Measurements from ENCODE around the gene MLLT3. TPM values are rescaled to one million over a fixed set of nuclear protein-coding genes. Genes with fewer than 3 reads are reported as not detected.

Gene MLLT3
- total RNA-seq, 2 donors from 2014 or later: 37.2 to 47.1 TPM

DNA sequence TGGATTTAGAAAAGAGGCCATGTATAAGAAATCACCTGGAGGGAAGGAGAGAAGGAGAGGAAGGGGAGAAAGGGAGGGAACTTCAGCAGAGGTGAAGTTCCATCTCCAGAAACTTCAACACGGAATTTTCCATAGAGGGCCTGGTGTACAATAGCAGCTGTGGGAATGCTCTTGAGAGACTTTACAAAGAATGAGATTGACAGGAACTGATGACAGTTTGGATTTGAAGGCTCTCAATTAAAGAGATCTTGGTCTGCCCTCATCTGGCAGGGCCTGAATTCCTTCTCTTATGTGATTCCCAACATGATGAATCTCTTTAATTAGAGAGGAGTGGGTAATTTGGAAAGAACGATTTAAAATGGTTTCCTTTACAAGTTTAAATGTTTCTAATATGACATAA is 143.5 kb downstream of the MLLT3 start:
- ATAC-seq: no peak
- H3K9me3 ChIP-seq (ENCODE audit: control insufficient read depth, low read length, poor library complexity, severe bottlenecking): no peaks in the 10 kb centered on the region
- H3K4me3 Mint-ChIP-seq: no peak overlapping the region
- H3K36me3 Mint-ChIP-seq (ENCODE audit: low read depth): no peaks in the 10 kb centered on the region
- DNase-seq: no peak
- H3K27me3 Mint-ChIP-seq: no peaks in the 10 kb centered on the region
- peaks cover 33% of the 10 kb centered on the region for H3K4me1 Mint-ChIP-seq
- H3K27ac Mint-ChIP-seq: peak overlapping the region; percentile 83

DNA sequence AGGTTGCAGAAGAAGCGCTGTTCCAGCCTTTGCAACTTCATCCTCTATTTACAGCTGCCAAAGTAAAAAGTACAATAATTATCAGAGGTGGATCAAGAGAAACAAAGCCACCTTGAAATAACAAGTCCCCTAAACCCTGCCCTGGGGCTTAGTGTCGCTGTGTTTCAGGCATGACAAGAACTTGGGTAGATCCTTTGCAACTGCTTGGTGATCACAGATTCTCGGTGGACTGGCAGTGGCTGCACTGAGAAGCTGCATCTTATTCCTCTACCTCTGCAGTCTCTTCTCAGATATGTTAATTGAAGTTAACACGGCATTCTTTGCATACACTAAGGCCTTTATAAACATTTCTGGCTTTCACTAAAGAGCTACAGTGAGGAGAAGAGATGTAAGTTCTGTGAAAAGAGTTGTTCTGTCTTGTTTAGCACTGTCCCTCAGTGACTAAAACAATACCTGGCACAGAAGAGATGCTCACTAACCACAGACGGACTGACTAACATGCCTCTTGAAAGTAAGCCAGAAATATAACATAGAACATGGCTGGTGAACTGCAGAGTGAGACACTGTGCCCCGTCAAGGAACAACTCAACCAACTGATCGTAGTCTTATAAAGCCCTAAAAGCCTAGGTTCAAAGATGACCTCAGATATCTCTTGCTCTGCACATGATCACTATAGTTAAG is 144.2 kb downstream of the MLLT3 start:
- Mint-ChIP-seq H3K4me1 (peaks cover 34% of the 10 kb centered on the region), H3K27ac (peak overlapping the region; percentile 83), H3K4me3 (no peak overlapping the region), H3K36me3 (ENCODE audit: low read depth) (no peaks in the 10 kb centered on the region), H3K27me3 (no peaks in the 10 kb centered on the region)
- DNase-seq (no peak), ATAC-seq (no peak)
- no peaks in the 10 kb centered on the region for H3K9me3 ChIP-seq (ENCODE audit: control insufficient read depth, low read length, poor library complexity, severe bottlenecking)

DNA sequence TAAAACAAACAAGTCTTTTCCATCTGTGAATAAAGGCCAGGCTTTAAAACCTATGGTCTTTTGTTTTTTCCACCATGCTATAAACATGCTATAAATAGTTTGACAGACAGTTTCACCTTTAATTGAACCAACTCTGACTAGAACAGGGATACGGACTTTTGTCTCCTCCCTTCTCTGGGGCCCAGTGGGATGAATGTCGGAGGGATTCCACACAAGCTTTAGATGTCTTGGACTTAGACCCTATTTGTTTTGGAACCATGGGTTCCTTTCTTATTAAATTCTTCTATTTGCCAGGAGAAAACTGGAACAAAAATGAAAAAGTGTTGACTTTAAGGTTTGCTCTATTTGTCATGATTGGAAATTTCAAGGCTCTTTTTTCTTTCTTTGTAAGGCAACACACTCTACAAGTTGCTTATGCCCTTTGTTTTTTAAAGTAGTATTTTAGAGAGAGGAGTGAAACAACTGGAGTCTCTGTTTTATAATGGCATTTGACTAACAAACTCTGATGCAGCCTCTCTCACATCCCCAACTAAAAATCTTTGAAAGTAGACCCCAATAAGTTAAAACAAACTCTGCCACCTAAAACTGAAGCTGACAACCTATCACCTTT is 145.3 kb downstream of the MLLT3 start:
- Mint-ChIP-seq H3K36me3 (ENCODE audit: low read depth) (no peaks in the 10 kb centered on the region), H3K27ac (no peak overlapping the region), H3K4me1 (peaks cover 29% of the 10 kb centered on the region), H3K27me3 (no peaks in the 10 kb centered on the region), H3K4me3 (no peak overlapping the region)
- ATAC-seq (no peak), DNase-seq (no peak)
- H3K9me3 ChIP-seq (ENCODE audit: control insufficient read depth, low read length, poor library complexity, severe bottlenecking): no peaks in the 10 kb centered on the region

DNA sequence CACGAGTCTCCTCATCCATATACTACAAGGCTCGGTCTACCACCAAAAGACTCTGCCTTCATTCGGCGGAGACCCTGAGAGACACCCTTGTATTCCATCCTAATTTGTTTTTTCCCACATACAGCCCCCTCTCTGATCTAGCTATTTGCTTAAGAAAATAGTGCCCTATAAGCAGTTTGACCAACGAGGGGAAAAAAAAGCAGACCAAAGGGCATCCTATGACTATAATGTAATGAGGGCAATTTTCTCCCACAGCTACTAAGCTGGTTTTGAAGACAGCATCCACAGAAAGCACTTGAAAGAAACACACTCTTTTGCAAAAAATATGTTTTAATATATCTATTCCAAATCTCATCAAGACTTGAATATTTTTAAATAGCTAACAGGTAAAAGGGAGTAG is 147.8 kb downstream of the MLLT3 start:
- peaks cover 29% of the 10 kb centered on the region for H3K4me1 Mint-ChIP-seq
- DNase-seq (no peak), ATAC-seq (no peak)
- no peaks in the 10 kb centered on the region for H3K36me3 Mint-ChIP-seq (ENCODE audit: low read depth)
- no peaks in the 10 kb centered on the region for H3K9me3 ChIP-seq (ENCODE audit: control insufficient read depth, low read length, poor library complexity, severe bottlenecking)
- H3K4me3 Mint-ChIP-seq: no peak overlapping the region
- H3K27ac Mint-ChIP-seq: no peak overlapping the region
- H3K27me3 Mint-ChIP-seq: no peaks in the 10 kb centered on the region

DNA sequence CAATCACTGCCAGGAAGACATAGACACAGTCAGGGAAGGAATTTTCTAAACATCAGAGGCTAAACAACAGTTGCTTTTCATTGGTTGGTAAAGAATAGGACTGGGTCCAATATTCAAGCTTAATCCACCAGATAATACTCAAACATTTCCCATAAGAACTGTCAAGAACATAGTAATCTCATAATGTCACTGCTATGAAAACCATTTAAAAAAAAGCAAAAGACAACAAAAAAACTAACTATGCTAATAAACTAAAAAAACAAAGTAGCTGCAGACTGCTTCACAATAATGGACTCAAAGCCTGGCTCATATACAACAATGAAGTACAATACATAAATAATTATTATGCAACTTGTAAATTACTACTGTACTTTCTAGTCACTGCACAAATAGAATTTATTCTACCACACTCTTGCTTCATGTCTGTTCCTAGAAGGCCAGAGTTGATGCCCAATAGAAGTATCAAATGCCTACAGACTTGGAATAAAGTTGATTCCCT is 148.7 kb downstream of the MLLT3 start:
- Mint-ChIP-seq H3K4me3 (no peak overlapping the region), H3K27me3 (no peaks in the 10 kb centered on the region), H3K36me3 (ENCODE audit: low read depth) (no peaks in the 10 kb centered on the region), H3K27ac (no peak overlapping the region), H3K4me1 (peaks cover 23% of the 10 kb centered on the region)
- no peaks in the 10 kb centered on the region for H3K9me3 ChIP-seq (ENCODE audit: control insufficient read depth, low read length, poor library complexity, severe bottlenecking)
- DNase-seq (no peak), ATAC-seq (no peak)

DNA sequence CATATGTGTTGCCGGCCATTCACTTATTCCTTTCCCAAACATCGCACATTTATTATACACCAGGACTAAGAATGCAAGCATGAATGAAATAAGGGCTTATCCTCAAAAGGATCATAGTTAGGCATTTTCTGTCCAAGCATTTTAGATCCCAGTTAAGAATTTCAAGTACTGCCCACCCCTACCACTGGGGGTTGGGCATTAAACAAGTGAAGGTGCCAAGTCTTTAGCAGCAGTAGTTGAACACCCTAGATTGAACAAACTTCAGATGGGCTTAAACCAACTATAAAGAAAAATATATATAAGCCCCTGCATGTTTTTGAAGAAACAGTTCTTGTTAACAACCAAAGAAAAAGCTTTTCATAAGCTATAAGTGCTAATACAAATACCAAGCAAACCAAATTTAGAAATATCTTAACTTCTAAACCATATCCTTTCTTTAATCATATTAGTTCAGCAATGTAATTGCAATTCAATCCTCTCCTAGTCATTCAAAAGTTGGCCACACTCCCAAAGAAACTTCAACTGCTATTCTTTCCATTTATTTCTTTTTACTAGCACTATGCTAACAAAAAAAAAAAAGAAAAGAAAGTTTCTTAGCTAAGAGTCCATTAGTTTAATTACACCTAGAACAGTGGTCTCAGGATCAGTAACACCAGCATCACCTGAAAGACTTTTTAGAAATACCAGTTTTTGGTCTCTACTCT is 149.8 kb downstream of the MLLT3 start:
- no peaks in the 10 kb centered on the region for H3K9me3 ChIP-seq (ENCODE audit: control insufficient read depth, low read length, poor library complexity, severe bottlenecking)
- no peaks in the 10 kb centered on the region for H3K36me3 Mint-ChIP-seq (ENCODE audit: low read depth)
- DNase-seq (no peak), ATAC-seq (no peak)
- H3K27ac Mint-ChIP-seq: no peak overlapping the region
- H3K4me1 Mint-ChIP-seq: peaks cover 18% of the 10 kb centered on the region
- no peak overlapping the region for H3K4me3 Mint-ChIP-seq
- H3K27me3 Mint-ChIP-seq: no peaks in the 10 kb centered on the region

DNA sequence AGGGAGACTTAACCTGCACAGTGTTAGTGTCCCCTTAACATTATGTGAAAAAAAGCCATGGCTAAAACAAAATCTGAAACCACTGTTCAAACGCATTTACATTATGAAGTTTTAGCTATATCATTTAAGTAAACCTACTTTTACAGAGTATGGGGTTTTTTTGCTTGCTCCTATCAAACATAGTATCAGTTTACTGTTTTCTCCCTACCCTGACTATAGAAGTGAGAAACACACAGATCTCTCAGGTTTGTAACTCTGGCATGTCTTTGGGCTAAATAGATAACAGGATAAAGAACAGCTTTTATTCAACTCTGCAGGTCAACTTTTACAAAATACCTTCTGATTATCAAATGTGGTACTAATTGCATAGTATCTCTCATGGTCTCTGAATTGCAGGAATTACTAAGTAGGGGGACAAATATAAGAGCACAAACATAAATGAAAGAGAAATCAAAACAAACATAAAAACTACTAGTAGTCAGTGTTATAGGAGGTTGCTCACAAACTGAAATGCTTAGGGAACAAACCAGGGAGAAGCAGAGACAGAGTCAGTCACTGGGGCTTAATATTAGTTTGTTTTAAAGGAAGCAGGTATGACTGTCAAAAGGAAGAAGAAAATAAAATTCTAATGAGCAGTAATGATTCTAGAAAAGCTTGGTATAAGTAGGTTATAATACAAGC is 155.8 kb downstream of the MLLT3 start:
- no peaks in the 10 kb centered on the region for H3K27me3 Mint-ChIP-seq
- no peak for ATAC-seq
- no peak overlapping the region for H3K4me3 Mint-ChIP-seq
- H3K9me3 ChIP-seq (ENCODE audit: control insufficient read depth, low read length, poor library complexity, severe bottlenecking): no peaks in the 10 kb centered on the region
- peaks cover 27% of the 10 kb centered on the region for H3K4me1 Mint-ChIP-seq
- H3K36me3 Mint-ChIP-seq (ENCODE audit: low read depth): no peaks in the 10 kb centered on the region
- no peak for DNase-seq
- no peak overlapping the region for H3K27ac Mint-ChIP-seq

DNA sequence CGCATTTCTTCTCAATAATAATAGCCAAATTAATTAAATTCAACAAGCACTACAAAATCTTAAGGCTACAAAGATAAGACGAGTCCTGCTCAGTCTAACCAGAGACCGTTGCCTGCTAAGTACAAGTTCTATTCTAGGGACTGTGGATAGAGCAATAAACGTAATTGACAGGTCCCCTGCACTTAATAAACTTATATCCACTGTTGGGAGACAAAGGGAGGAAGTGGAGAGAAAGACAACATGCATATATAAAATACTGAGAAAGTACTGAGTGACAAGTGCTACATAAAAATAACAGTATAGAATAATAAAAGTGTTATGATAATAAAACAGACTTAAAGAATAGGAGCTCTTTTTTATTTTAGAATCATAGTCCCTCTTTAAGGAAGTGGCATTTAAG is 158.1 kb downstream of the MLLT3 start:
- no peak for ATAC-seq

DNA sequence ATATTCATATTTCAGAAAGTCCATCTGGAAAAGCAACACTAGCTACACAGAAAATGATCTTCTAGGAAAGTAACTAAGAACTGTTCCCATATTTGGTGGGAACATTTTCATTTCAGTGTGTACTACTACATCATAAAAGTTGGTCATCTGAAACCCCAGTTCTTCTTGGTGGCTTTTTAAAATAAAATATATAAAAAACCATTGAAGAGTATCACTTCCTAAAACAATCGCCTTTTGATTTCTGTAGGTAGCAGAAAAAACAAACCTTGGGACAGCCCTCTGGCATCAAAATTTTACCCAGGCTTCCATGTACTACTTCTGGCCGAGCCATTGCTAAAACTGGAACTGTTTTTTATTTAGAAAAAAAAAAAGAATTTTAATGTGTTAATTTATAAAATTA is 158.5 kb downstream of the MLLT3 start:
- Mint-ChIP-seq H3K4me3 (no peak overlapping the region), H3K27ac (no peak overlapping the region), H3K4me1 (peaks cover 32% of the 10 kb centered on the region), H3K27me3 (no peaks in the 10 kb centered on the region), H3K36me3 (ENCODE audit: low read depth) (no peaks in the 10 kb centered on the region)
- no peaks in the 10 kb centered on the region for H3K9me3 ChIP-seq (ENCODE audit: control insufficient read depth, low read length, poor library complexity, severe bottlenecking)
- DNase-seq (no peak), ATAC-seq (no peak)

More for the DNA sequence above, 158.1 kb downstream of the MLLT3 start:
- no peak for DNase-seq
- Mint-ChIP-seq H3K4me3 (no peak overlapping the region), H3K27me3 (no peaks in the 10 kb centered on the region), H3K36me3 (ENCODE audit: low read depth) (no peaks in the 10 kb centered on the region), H3K27ac (no peak overlapping the region), H3K4me1 (peaks cover 30% of the 10 kb centered on the region)
- no peaks in the 10 kb centered on the region for H3K9me3 ChIP-seq (ENCODE audit: control insufficient read depth, low read length, poor library complexity, severe bottlenecking)

DNA sequence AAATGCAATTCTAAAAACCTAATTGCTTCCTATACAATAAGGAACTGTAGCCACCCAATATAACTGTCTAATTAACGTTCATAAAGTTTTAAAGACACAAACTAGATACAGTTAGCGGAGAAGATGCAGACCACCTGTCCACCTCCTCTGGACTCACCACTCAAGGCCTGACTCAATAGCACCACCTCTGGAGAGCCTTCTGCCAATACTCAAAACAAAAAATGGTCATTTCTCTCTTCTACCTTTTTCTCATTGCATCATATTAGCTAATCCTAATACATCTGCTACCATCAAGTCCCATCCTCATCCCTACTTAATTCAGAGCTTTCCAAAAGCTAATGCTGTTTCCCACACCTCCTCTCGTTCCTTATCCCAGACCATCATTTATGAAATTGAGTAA is 159.9 kb downstream of the MLLT3 start:
- ATAC-seq: no peak
- H3K4me1 Mint-ChIP-seq: peaks cover 36% of the 10 kb centered on the region
- no peak overlapping the region for H3K4me3 Mint-ChIP-seq
- no peak overlapping the region for H3K27ac Mint-ChIP-seq
- H3K9me3 ChIP-seq (ENCODE audit: control insufficient read depth, low read length, poor library complexity, severe bottlenecking): no peaks in the 10 kb centered on the region
- no peak for DNase-seq
- H3K36me3 Mint-ChIP-seq (ENCODE audit: low read depth): peaks cover 2% of the 10 kb centered on the region
- no peaks in the 10 kb centered on the region for H3K27me3 Mint-ChIP-seq

DNA sequence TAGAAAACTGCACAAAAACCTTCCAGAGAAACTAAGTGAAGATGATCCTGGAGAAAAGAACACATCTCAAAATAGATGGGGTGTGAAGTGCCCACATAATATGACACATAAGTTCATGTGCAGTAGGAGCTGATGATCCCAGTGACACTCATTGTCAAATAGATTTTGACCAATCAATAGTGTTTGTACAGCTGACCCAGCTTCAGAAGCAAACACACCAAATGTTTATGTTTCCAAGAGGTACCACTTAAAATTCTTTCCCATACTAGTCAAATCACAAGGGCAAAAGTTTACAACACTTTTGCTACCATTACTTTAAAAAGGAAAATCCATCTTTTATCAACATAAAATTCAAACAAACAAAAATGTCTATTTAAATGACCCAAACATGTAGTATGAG is 175.0 kb downstream of the MLLT3 start:
- Mint-ChIP-seq H3K4me1 (peaks cover 5% of the 10 kb centered on the region), H3K4me3 (no peak overlapping the region)
- DNase-seq: no peak

DNA sequence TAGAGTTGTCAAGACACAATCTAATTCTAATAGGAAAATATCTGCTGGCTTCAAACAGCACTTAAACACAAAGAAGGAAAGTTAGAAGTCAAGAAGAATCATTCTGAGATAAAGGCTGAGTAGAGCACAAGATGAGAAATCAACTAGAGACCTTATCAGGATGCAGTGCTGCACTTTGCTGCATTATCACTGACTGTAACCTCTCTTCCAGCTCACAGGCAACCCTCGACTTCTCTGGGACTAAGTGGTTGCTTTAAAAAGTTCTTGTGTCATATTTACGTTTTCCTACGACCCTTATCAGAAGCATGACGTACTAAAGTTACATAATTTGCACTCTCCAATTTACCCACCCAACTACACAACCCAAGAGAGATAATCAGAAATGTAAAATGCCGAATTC is 176.1 kb downstream of the MLLT3 start:
- ATAC-seq (no peak), DNase-seq (no peak)
- Mint-ChIP-seq H3K4me3 (no peak overlapping the region), H3K27ac (no peak overlapping the region), H3K36me3 (ENCODE audit: low read depth) (no peaks in the 10 kb centered on the region), H3K27me3 (no peaks in the 10 kb centered on the region), H3K4me1 (peaks cover 7% of the 10 kb centered on the region)
- H3K9me3 ChIP-seq (ENCODE audit: control insufficient read depth, low read length, poor library complexity, severe bottlenecking): no peaks in the 10 kb centered on the region

More for the DNA sequence above, 175.0 kb downstream of the MLLT3 start:
- Mint-ChIP-seq H3K36me3 (ENCODE audit: low read depth) (no peaks in the 10 kb centered on the region), H3K27ac (no peak overlapping the region), H3K27me3 (no peaks in the 10 kb centered on the region)
- no peaks in the 10 kb centered on the region for H3K9me3 ChIP-seq (ENCODE audit: control insufficient read depth, low read length, poor library complexity, severe bottlenecking)
- no peak for ATAC-seq
